Hepatocyte (in vitro differentiated cells): ENCODE measurements around the gene STPG4.

ENCODE experiments used
- CTCF ChIP-seq: fragments of 200-600 bp; sonication (generic); IDR thresholded peaks from 2 replicates; pipeline ENCODE4 v1.5.1; 2016; ENCODE audit warnings: antibody characterized with exemption, mild to moderate bottlenecking; ENCODE audit not compliant: poor library complexity
- EZH2 ChIP-seq: fragments of 200-600 bp; sonication (generic); IDR thresholded peaks from 2 replicates; pipeline ENCODE4 v1.6.1; 2016; ENCODE audit warnings: antibody characterized with exemption, mild to moderate bottlenecking, borderline replicate concordance
- EZH2phosphoT487 ChIP-seq: fragments of 200-600 bp; sonication (generic); IDR thresholded peaks from one replicate; pipeline ENCODE4 v1.6.1; 2018; ENCODE audit warnings: antibody characterized with exemption, mild to moderate bottlenecking, low read depth, moderate library complexity; ENCODE audit not compliant: unreplicated experiment, severe bottlenecking

DNA sequence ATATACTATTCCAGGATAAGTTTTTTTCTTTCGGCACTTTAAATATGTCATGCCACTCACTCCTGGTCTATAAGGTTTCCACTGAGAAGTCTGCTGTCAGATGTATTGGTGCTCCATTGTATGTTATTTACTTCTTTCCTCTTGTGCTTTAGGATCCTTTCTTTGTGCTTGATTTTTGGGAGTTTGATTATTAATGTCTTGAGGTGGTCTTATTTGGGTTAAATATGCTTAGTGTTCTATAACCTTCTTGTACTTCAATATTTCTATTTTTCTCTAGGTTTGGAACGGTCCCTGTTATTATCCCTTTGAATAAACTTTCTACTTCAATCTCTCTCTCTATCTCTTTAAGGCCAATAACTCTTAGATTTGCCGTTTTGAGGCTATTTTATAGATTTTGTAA is 28.3 kb downstream of the STPG4 start:
- TF ChIP-seq EZH2, result no peak
- no peak for TF ChIP-seq CTCF
- no peak for TF ChIP-seq EZH2phosphoT487
